DMS 273 (cell line): ENCODE results near the gene ERCC6L2.

ENCODE experiments used
- DNase-seq: peaks from one replicate; lab custom pipeline; 2025; ENCODE audit not compliant: unreplicated experiment; lab: John Stamatoyannopoulos, UW

Gene ERCC6L2, protein sequence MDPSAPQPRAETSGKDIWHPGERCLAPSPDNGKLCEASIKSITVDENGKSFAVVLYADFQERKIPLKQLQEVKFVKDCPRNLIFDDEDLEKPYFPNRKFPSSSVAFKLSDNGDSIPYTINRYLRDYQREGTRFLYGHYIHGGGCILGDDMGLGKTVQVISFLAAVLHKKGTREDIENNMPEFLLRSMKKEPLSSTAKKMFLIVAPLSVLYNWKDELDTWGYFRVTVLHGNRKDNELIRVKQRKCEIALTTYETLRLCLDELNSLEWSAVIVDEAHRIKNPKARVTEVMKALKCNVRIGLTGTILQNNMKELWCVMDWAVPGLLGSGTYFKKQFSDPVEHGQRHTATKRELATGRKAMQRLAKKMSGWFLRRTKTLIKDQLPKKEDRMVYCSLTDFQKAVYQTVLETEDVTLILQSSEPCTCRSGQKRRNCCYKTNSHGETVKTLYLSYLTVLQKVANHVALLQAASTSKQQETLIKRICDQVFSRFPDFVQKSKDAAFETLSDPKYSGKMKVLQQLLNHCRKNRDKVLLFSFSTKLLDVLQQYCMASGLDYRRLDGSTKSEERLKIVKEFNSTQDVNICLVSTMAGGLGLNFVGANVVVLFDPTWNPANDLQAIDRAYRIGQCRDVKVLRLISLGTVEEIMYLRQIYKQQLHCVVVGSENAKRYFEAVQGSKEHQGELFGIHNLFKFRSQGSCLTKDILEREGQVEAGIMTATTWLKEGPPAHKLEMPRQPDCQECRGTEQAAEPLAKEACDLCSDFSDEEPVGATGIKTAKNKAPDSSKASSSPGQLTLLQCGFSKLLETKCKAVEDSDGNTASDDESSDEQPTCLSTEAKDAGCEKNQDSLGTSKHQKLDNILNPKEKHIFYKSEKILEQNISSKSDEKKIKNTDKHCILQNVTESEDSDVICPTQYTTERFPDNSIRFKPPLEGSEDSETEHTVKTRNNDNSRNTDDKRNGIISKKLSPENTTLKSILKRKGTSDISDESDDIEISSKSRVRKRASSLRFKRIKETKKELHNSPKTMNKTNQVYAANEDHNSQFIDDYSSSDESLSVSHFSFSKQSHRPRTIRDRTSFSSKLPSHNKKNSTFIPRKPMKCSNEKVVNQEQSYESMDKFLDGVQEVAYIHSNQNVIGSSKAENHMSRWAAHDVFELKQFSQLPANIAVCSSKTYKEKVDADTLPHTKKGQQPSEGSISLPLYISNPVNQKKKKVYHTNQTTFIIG (N-terminal part only)

DNA sequence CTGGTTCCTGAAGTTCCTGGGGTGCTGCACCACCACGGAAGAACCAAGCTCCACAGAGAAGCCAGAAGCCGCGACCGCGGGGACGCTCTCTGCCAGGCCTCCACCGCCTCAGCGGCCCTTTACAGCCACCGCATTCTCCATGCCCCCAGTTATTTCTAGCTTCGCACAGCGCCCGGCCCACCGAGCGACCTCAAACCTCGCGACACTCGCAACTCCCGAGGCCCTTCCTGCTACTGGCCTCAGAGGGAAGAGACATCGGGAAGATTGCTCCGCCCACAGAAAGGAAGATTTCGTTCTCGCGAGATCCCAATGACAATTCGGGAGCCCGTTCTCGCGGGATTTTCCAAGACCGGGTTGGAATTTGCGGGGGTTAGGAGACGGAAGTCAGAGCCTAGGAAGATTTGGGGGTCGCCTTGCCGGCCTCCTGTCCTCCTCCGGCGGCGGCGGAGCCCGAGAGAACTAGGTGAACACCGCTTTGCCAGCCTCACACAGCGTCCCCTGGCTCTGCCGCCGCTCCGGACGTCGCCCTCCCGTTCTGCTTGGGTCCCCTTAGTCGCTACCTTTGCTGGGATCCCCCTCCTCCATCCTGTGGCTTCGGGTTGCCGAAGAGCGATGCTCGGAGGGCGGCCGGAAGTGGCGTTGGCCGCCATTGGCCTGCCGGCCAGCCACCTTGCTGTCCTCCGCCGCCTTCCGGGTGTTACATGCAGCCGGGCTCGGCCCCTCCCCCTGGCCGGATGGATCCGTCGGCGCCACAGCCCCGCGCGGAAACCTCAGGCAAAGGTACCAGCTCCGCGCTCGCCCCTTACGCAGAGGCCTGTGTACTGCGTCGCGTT, at the start of gene ERCC6L2:
TSS of gene ERCC6L2 (plus strand) at position 387 of the 833 bp plus-strand sequence. CDS start at position 735, 348 bp downstream.
- DNase-seq, result peak; percentile 99

DNA sequence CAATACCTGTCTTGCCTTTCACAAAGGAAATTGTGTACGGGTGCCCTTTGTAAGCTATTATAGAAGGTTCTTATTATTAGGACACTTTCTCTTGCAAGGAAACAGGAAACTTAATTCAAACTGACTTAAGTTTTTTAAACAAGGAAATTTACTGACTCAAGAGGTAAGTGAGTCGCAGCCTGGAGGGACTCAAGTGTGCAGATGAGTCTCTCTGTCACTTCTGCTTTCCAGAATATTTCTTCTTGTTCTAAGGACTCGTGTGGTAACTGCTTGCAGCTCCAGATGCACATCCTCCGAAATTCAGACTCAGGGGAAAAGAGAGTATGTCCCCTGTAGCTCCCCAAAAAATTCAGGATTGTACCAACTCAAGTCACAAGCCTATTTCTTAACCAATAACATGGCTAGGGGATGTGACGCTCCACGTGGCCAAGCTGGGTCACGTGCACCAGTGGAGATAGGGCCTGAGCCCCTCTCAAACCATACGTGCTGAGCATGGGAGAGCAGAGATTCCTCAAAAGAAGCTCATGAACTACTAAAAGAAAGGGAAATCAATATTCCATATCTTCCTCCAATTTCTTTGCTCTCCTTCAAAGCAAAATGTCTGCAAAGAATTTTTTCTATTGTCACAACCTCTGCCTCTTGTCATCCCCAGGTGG, 49.2 kb upstream of the ERCC6L2 start:
- DNase-seq, result no peak

DNA sequence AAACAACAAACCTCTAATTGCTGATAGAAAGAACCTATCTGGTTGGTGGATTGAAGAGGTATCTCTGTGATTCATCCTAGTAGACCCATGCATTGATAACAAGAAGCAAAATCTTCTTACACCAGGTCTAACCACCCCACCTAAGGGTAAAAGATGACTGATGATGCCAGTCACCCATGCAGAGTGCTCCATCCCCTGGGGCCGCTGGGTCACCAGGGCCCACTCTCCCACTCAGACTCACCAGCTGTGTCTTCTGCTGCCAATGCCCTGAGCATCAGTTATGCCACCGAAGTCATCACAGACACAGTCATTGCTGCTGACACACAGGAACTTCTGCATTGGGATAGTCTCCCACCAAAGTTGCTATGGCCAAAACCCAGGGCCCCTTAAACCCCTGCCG, 44.7 kb upstream of the ERCC6L2 start:
- DNase-seq, result no peak

DNA sequence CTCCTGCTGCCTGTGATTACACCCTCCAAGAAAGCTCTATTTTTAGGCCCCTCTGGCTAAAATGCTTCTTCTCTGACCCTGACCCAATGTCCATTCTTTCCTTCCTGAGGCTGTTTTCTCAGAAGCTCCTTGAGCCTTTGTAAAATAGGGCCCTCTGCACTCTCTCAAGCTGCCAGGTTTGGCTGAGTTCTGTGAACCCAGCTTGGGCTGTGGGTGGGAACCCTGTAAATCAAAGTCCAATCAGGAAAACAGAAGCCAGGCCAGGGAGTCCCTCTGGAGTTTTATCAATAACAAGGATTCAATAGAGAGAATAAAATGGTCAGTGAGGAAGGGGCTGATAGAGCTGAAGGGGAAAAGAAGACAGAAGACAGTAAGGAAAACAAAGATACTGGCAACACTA, 43.7 kb upstream of the ERCC6L2 start:
- no peak for DNase-seq

DNA sequence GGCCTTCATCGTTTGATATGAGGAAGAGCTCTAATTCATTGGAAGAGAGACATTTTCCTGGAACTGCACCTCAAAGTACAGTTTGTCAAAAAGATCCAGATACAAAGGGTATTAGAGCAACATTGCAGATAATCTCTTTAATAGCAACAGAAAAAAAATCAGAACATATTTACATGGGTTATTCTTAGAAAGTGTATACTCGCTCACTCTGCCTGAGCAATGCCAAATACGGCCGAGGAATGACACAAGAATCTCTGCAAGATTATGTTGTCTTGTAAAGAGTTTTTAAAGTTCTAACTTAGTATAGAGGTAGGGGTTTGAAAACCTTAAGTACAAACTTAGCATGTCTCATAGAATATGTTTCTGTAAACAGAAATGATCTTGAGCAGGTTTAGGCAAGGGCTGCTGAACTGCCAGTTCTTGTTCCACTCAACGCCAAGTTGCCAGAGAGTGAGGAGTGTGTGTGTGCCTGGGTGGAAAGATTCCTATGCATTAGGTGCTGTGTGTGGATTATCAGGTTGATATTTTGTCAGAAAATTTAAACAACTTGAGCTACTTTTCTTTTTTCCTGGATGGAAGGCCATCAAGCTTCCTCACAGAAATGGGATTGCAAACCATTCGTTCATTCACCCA, 41.8 kb upstream of the ERCC6L2 start:
- DNase-seq, result no peak

DNA sequence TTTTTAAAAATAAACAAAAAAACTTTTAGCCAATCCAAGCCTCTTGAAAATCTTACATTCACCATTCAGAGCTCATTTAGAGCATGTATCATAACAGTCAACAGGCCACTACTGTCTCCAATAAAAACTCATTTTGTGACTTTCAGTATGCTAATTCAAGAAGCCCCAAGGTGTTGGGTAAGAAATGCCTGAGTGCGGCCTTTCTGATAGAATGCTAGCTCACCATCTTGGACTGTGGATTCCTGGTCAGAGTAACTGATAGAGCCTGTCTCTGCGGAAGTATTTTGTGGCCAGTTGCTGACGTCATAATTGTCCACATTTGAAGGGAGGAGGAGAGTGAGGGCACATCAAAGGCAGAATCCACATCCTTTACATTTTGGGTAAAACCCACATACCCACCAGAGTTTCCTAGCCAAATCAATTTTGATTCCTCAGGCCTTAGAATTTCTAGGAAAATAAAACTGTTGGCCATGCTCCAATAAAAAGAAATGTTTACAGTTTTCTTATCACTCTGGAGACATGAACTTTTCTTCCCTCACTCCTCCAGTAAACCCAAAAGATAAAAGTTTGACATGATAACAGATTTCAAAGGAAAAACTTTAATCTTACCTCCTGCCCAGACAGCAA, 41.1 kb upstream of the ERCC6L2 start:
- no peak for DNase-seq

DNA sequence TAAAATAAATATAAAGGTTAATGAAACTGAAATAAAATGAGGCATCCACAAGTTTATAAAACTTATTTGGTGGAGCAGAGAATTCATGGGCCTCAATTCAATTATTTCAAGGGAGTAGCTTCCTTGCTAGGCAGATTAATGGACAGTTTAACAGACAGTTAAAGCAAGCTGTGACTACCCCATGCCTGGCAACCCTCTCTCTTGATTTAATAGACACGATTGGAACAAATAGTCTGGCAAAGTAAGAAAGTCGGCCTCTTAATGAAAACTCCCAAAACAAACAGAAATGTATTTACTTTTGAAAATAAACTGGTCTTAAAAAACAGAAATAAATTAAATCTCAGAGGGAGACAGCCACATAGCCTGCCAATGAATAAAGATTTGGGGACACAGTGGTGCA, 40.1 kb upstream of the ERCC6L2 start:
- DNase-seq, result no peak

DNA sequence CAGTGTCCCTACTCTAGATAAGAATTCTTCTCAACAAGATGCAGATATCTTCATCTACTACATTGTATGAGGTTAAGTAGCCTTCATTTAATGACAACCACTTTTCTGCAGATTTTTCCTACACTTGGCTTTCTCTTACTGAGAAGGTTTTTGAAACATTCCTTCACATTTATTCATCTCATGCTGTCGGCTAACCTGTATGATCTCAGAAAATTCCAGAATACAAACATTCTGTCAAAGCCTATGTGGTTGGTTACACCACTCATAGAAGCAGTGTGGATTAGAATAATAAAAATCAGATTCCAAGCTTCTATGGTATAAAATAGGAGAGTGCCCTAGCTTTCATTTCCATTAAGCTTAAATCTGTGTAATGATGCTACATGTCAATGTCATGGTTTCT, 39.4 kb upstream of the ERCC6L2 start:
- no peak for DNase-seq

DNA sequence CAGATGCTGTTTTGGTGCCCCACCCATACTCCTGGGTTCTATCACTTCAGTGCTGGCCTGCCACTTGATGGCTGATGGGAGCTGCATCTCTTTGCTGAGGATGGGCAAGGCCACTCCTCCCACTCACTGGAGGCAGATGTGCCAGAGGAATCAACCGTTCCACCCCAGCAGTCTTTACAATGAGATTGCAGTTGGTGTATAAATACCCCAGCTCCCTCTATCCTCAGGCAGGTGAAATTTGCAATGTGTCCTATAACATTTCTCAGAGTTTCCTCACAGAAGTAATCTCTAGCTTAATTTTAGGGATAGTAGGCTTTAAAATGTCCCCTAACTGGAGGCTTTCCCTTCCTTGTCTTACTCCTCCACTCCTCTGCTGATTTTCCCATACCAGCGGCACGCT, 36.5 kb upstream of the ERCC6L2 start:
- DNase-seq, result no peak

DNA sequence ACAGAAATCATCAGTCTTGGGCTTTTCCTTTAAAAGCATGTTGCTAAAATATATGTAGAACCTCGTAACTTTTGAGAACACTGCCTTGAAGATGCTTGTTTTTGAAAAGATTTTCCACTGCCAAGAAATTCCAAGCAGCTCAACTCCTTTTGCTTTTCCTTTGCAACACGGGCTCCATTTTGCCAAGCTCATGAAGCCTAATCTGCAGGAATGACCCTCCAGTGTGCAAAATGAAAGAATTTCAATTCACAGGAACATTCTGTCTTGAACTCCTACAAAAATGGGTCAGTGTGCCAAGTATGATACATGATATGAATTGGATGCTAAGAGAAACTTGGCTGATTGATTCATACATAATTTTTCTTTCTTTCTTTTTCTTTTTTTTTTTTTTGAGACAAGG, 35.4 kb upstream of the ERCC6L2 start:
- DNase-seq, result no peak

DNA sequence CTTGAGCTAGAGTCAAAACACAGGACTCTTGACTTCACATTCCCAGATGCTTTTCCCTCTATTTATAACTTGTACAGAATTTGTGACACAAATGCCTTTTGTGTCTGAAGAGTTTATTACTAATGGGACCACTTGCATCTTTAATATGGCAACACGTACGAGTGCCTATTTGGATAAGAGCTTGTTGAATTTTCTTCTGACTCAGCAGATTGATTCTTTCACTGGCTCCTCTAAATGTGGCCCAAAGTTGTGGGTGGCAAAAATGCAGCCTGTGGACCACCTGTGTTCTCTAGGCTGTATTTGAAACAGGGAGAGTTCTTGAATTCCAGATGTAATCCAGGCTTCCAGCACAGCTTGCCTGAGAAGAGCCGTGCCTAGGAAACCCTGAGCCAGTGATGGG, 34.1 kb upstream of the ERCC6L2 start:
- DNase-seq, result no peak

DNA sequence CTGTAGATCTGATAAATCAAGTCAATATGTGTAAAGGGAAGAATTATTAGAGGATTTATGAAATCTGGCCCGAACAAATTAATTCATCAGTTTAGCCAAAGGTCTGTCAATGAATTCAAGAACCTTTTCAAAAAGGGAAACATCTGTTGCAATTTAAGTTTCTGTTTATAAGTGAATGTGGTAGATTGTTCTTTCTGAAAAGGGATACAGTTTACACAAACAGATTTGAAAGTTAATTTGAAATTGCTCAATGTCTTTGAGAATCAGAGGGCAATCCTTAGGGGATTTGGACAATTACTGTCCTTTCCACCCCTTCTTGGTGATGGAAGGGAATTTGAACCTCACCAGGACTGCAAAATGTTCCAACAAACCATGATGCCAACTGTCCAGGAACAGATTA, 29.7 kb upstream of the ERCC6L2 start:
- peak; percentile 9 for DNase-seq

DNA sequence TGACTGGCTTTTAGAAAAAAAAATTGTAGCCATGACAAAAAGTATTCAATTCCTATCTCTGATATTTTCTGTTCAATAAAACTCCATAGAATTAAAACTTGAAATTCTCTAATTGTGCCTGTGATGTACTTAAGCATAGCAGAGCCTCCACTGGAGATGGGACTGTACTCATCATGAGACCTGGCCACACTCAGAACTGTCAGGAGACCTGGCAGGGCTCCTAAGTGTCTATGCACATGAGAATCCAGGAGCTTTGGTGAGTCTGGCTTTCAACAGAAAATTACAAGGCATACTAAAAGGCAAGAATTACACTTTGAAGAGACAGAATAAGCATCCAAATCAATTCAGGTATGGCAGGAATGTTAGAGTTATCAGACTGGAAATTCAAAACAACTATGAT, 26.7 kb upstream of the ERCC6L2 start:
- no peak for DNase-seq

DNA sequence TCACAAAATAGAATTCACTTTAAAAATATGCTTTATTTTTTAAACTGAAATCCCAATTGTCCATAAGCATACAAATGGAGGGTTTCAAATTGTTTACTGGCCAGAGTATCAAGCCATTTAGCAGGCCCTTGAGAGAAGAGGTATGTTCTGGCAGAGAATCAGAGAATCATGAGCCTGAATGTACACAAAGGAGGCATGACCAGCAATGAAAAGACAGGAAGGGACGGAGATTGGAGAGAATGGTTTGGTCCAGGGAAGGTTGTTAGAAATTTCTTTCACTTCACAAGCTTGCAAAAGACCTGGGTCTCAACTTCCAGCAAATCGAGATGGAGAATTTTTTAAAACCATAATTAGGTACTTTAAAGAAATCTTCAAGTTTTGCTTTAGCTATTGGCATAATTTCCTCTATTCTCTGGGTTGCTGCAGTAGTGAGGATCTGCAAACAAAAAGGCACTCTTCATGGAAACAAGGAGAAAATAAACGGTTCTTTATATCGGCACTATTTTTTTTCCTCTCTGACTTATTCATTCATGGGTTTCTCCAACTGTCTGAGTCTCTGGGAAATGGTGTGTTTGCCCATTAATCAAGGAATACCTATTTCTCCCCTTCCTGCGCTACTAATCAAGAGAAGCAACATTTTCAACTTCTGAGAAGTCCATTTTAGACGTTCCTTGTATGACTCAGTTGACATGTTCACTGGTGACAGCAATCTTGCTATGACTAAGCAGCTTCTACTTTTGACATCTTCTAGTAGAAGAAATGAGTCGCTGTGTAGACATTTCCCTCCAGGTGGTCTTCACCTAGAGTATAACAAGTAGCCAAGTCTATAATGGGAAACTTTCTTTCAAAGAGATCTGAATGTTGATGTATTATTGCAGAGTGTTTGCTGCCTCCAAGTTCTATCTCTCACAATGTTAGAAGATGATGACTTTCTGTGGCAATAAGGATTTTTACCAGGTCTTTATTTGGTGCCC, 23.1 kb upstream of the ERCC6L2 start:
- DNase-seq, result no peak

DNA sequence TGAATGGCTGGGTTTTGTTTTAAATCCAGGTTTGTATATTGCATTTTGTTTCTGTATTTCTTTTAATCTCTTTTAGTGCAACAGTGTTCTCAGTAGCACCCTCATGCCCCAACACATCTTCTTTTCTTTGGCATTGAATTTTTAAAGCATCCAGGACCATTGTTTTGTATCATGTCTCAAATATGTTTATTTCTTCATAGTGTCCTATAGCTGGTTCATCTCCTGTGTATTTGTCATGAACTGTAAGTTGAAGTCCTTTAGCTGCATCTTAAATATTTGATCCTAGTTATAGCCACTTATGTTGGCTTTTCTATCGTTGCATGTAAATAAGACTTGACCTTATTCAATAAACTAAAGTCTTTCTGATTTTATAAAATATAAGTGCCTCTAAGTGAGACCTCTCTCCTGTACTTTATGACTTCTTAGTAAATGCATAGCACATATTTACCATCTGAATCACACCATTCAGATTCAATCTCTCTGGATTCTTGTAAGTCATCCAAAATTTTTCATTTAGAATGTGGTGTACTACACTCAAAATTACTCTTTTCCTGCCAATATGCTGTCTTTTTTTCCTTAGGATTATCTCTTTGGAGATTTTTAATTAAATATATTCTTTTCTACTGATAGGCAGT, 21.0 kb upstream of the ERCC6L2 start:
- no peak for DNase-seq

DNA sequence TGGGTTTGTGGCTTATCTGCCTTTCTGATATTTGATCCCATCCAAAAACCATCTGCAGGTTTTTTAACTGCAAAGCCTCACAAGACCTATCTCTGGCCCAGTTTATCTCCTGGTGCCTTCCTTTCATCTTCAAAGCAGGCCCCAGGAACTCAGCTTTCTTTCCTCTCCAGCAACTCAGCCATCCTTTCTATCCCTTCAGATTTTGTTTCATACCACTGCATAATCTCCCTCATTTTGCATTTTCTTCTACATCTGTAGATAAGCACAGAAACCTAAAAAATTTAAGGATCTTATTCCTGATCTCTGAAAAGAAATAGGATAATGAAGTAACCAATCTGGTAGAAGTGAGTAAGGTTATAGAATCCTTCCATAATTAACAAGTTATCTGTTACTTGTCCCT, 19.5 kb upstream of the ERCC6L2 start:
- peak; percentile 7 for DNase-seq

DNA sequence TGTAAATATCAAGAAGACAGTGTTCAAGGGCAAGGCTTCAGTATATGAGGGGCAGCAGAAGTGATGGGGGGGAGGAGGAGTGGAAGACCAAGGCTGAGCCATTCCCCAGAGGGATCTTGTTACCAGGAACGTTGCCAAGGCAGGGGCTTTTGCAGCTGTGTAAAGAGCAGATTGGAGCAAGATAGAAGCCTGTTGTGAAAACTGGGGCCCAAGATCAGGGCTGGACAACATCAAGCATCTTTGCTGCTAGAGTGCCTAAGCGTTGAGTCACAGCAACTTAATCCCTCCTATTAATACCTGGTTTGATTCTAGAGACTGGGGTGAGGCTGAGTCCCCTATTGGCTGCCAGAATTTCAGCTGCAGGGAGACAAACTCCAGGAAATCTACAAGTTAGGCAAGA, 18.4 kb upstream of the ERCC6L2 start:
- DNase-seq, result peak; percentile 94

DNA sequence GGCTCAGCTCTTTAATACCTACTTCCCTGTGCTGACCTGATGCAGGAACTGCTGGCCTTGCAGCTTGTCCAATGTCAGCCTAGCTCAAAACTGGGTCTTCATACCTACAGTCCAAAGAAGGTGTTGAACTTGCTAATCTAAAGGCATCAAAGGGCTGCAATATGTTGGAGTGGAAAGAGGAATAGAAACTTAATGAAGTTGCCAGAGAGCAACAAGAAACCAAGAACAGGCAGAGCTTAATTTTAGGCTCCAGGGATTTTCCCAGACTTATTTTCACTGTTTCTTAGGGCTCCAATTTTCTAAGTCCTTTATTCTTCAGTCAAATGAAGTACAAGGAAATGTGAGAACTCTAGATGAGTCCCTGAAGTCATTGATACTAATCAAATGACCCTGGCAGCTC, 17.6 kb upstream of the ERCC6L2 start:
- peak; percentile 19 for DNase-seq
